ENCODE results near the gene USP1.

USP1 gene

GRCh38 chr1:62436466-62437272 lies at the start of gene USP1:
Gene USP1 (plus strand): TSS chr1:62437049. CDS start chr1:62439868, 2,819 bp downstream.
- peak; percentile 91 for DNase-seq (ENCODE audit: low read depth)

- no peak for DNase-seq (ENCODE audit: low read depth)
These were observed 47.3 kb upstream of the USP1 start for GRCh38 chr1:62389531-62389930.

- DNase-seq (ENCODE audit: low read depth) = no peak
These were observed 46.8 kb upstream of the USP1 start for GRCh38 chr1:62390071-62390470.

GRCh38 chr1:62391369-62391971 lies 45.4 kb upstream of the USP1 start:
- no peak for DNase-seq (ENCODE audit: low read depth)

GRCh38 chr1:62392951-62393350 lies 43.9 kb upstream of the USP1 start:
- no peak for DNase-seq (ENCODE audit: low read depth)

GRCh38 chr1:62394646-62395045 lies 42.2 kb upstream of the USP1 start:
- DNase-seq (ENCODE audit: low read depth) = no peak

GRCh38 chr1:62395291-62395690 lies 41.6 kb upstream of the USP1 start:
- DNase-seq (ENCODE audit: low read depth) = no peak

- no peak for DNase-seq (ENCODE audit: low read depth)
These were observed 40.0 kb upstream of the USP1 start for GRCh38 chr1:62396871-62397270.

- DNase-seq (ENCODE audit: low read depth) = no peak
These were observed 39.5 kb upstream of the USP1 start for GRCh38 chr1:62397301-62397700.

- no peak for DNase-seq (ENCODE audit: low read depth)
These were observed 38.5 kb upstream of the USP1 start for GRCh38 chr1:62398377-62398776.

- no peak for DNase-seq (ENCODE audit: low read depth)
These were observed 35.7 kb upstream of the USP1 start for GRCh38 chr1:62401034-62401760.

- DNase-seq (ENCODE audit: low read depth) = no peak
These were observed 31.6 kb upstream of the USP1 start for GRCh38 chr1:62405247-62405646.

GRCh38 chr1:62406576-62406975 lies 30.3 kb upstream of the USP1 start:
- DNase-seq (ENCODE audit: low read depth) = no peak

GRCh38 chr1:62407398-62408009 lies 29.3 kb upstream of the USP1 start:
- no peak for DNase-seq (ENCODE audit: low read depth)

- DNase-seq (ENCODE audit: low read depth) = no peak
These were observed 21.2 kb upstream of the USP1 start for GRCh38 chr1:62415687-62416086.

- no peak for DNase-seq (ENCODE audit: low read depth)
These were observed 19.4 kb upstream of the USP1 start for GRCh38 chr1:62417351-62417999.

- no peak for DNase-seq (ENCODE audit: low read depth)
These were observed 16.6 kb upstream of the USP1 start for GRCh38 chr1:62420214-62420613.

GRCh38 chr1:62423580-62424242 lies 13.1 kb upstream of the USP1 start:
- no peak for DNase-seq (ENCODE audit: low read depth)

- DNase-seq (ENCODE audit: low read depth) = no peak
These were observed 12.4 kb upstream of the USP1 start for GRCh38 chr1:62424411-62424810.

- DNase-seq (ENCODE audit: low read depth) = no peak
These were observed 11.8 kb upstream of the USP1 start for GRCh38 chr1:62425041-62425440.

GRCh38 chr1:62426237-62426636 lies 10.6 kb upstream of the USP1 start:
- no peak for DNase-seq (ENCODE audit: low read depth)

GRCh38 chr1:62426794-62427193 lies 10.1 kb upstream of the USP1 start:
- no peak for DNase-seq (ENCODE audit: low read depth)

All from stimulated activated CD8-positive, alpha-beta memory T cell treated with anti-CD3 and anti-CD28 coated beads, Interleukin-15, amount 100 ng/mL, for 1 hour (primary cell).